Measurements from ENCODE around the gene RNASE7.

Gene RNASE7

GRCh38 chr14:21041676-21042433 lies at the start of gene RNASE7:
Gene RNASE7 (plus strand): TSS chr14:21042362. CDS start chr14:21042993, 631 bp downstream.
- TF ChIP-seq CTCF (IDR thresholded peaks at IDR 0.05; ENCODE audit: control insufficient read depth, extremely low read depth, insufficient read depth): no peak
- no peak for DNase-seq (ENCODE audit: low read depth)
- no peak within 1 kb of the TSS for H3K4me3 ChIP-seq (ENCODE audit: low read depth, low read length)

GRCh38 chr14:20996521-20996920 lies 45.6 kb upstream of the RNASE7 start:
- DNase-seq (ENCODE audit: low read depth): no peak
- TF ChIP-seq CTCF (IDR thresholded peaks at IDR 0.05; ENCODE audit: control insufficient read depth, extremely low read depth, insufficient read depth): no peak
- H3K4me3 ChIP-seq (ENCODE audit: low read depth, low read length): no peak overlapping the region

- no peak for DNase-seq (ENCODE audit: low read depth)
- no peak for TF ChIP-seq CTCF (IDR thresholded peaks at IDR 0.05; ENCODE audit: control insufficient read depth, extremely low read depth, insufficient read depth)
- no peak overlapping the region for H3K4me3 ChIP-seq (ENCODE audit: low read depth, low read length)
Measured at GRCh38 chr14:20997115-20997514, 45.0 kb upstream of the RNASE7 start.

GRCh38 chr14:20997564-20997963 lies 44.6 kb upstream of the RNASE7 start:
- no peak for DNase-seq (ENCODE audit: low read depth)
- H3K4me3 ChIP-seq (ENCODE audit: low read depth, low read length): no peak overlapping the region
- no peak for TF ChIP-seq CTCF (IDR thresholded peaks at IDR 0.05; ENCODE audit: control insufficient read depth, extremely low read depth, insufficient read depth)

- TF ChIP-seq CTCF (IDR thresholded peaks at IDR 0.05; ENCODE audit: control insufficient read depth, extremely low read depth, insufficient read depth): no peak
- no peak for DNase-seq (ENCODE audit: low read depth)
- no peak overlapping the region for H3K4me3 ChIP-seq (ENCODE audit: low read depth, low read length)
Measured at GRCh38 chr14:20998139-20998538, 44.0 kb upstream of the RNASE7 start.

GRCh38 chr14:20998674-20999366 lies 43.3 kb upstream of the RNASE7 start, which contains the start of gene SLC39A2:
Gene SLC39A2 (plus strand): TSS chr14:20999293. CDS start chr14:20999447, 154 bp downstream.
- DNase-seq (ENCODE audit: low read depth): peak; percentile 55
- H3K4me3 ChIP-seq (ENCODE audit: low read depth, low read length): no peak within 1 kb of the TSS
- TF ChIP-seq CTCF (IDR thresholded peaks at IDR 0.05; ENCODE audit: control insufficient read depth, extremely low read depth, insufficient read depth): no peak

Data from LNCaP clone FGC (cell line).